H1 (cell line): ENCODE data around the gene BIN2. TPM values are rescaled to one million over a fixed set of nuclear protein-coding genes. Genes with fewer than 3 reads are reported as not detected.

ENCODE experiments used
- CTCF ChIA-PET: fragments of 300-600 bp; sonication (Branson Sonifier 250); formaldehyde crosslinking; loops from one replicate; lab custom pipeline; 2021; ENCODE audit not compliant: partially characterized antibody; lab: Charles Lee
- POLR2A ChIA-PET: fragments of 300-600 bp; sonication (Branson Sonifier 250); formaldehyde crosslinking; loops from one replicate; lab custom pipeline; 2021; ENCODE audit warnings: inconsistent platforms; ENCODE audit not compliant: partially characterized antibody; lab: Charles Lee
- DNase-seq, 2 experiments: peaks; one replicate each; pipeline versions ENCODE4 v3.0.0 to v3.0.0-alpha.2; 2010 to 2022; ENCODE audit warnings: low spot score in 2 of 2, low read depth in 1 of 2, mixed read lengths in 1 of 2
- FAIRE-seq: peaks from 2 replicates; lab custom pipeline; 2011; peaks lifted over from hg19 to GRCh38; lab: Jason Lieb, UNC
- H2AFZ ChIP-seq: 2 replicates; pipeline ENCODE4 v1.8.1; 2012; ENCODE audit warnings: low read length, inconsistent platforms
- H2AK5ac ChIP-seq: 2 replicates; pipeline ENCODE4 v1.6.1; 2013; ENCODE audit warnings: low read depth, low read length
- H2BK120ac ChIP-seq: replicated peaks from 2 replicates; pipeline ENCODE3; 2013; ENCODE audit warnings: low read depth, low read length, inconsistent platforms
- H2BK12ac ChIP-seq: 2 replicates; pipeline ENCODE4 v1.6.1; 2013; ENCODE audit warnings: low read depth, low read length
- H2BK15ac ChIP-seq: 2 replicates; pipeline ENCODE4 v1.6.1; 2013; ENCODE audit warnings: low read length
- H2BK20ac ChIP-seq: 2 replicates; pipeline ENCODE4 v1.6.1; 2013; ENCODE audit warnings: low read length
- H2BK5ac ChIP-seq: 2 replicates; pipeline ENCODE4 v1.6.1; 2013; ENCODE audit warnings: low read depth, low read length
- H3K14ac ChIP-seq: 2 replicates; pipeline ENCODE4 v1.6.1; 2013; ENCODE audit warnings: inconsistent platforms; ENCODE audit not compliant: insufficient read length
- H3K18ac ChIP-seq: 2 replicates; pipeline ENCODE4 v1.6.1; 2013; ENCODE audit warnings: low read length; ENCODE audit errors: extremely low read depth
- H3K23ac ChIP-seq: 2 replicates; pipeline ENCODE4 v1.6.1; 2013; ENCODE audit warnings: inconsistent platforms; ENCODE audit not compliant: insufficient read length
- H3K23me2 ChIP-seq: 2 replicates; pipeline ENCODE4 v1.6.1; 2013; ENCODE audit warnings: low read depth, low read length
- H3K27ac ChIP-seq: 2 replicates; pipeline ENCODE4 v1.6.1; 2011; ENCODE audit warnings: low read depth, low read length, inconsistent platforms
- H3K27me3 ChIP-seq, 4 experiments: replicated peaks in 1 of 4; 1 replicate in 1 of 4; 2 replicates in 3 of 4; pipeline versions ENCODE4 v1.6.1 to v1.8.1; 2011 to 2013; ENCODE audit warnings: low read length in 3 of 4, mild to moderate bottlenecking in 3 of 4, inconsistent platforms in 2 of 4, mixed read lengths in 2 of 4, moderate library complexity in 1 of 4; ENCODE audit not compliant: control insufficient read depth in 3 of 4, insufficient read depth in 3 of 4; ENCODE audit errors: extremely low read depth in 1 of 4
- H3K36me3 ChIP-seq, 4 experiments: 2 replicates each; pipeline versions ENCODE4 v1.6.1 to v1.8.1; 2011 to 2013; ENCODE audit warnings: mild to moderate bottlenecking in 4 of 4, low read length in 3 of 4, moderate library complexity in 2 of 4, control low read depth in 1 of 4, inconsistent platforms in 1 of 4; ENCODE audit not compliant: insufficient read depth in 4 of 4, control insufficient read depth in 2 of 4
- H3K4ac ChIP-seq: replicated peaks from 2 replicates; pipeline ENCODE3; 2013; ENCODE audit warnings: low read length, low read depth, mixed read lengths, inconsistent platforms; ENCODE audit not compliant: insufficient read length
- H3K4me1 ChIP-seq, 4 experiments: replicated peaks in 1 of 4; 1 replicate in 1 of 4; 2 replicates in 3 of 4; pipeline versions ENCODE4 v1.6.1 to v1.8.1; 2011 to 2013; ENCODE audit warnings: low read length in 3 of 4, inconsistent platforms in 2 of 4, mixed read lengths in 1 of 4; ENCODE audit not compliant: insufficient read depth in 4 of 4, control insufficient read depth in 3 of 4
- H3K4me2 ChIP-seq, 2 experiments: 2 replicates each; pipeline versions ENCODE4 v1.6.1 to v1.8.1; 2011 to 2013; ENCODE audit warnings: low read depth in 2 of 2, low read length in 2 of 2, control low read depth in 1 of 2, inconsistent platforms in 1 of 2, mild to moderate bottlenecking in 1 of 2; ENCODE audit not compliant: insufficient read depth in 1 of 2
- H3K4me3 ChIP-seq, 4 experiments: fragments of 200-600, 300-600 bp in 1 of 4; sonication (generic), shearing (Covaris generic), sonication (Bioruptor Twin) in 1 of 4; 2 replicates each; pipeline versions ENCODE4 v1.5.1 to v1.8.1; 2011 to 2016; ENCODE audit warnings: low read length in 4 of 4, low read depth in 3 of 4, control low read depth in 2 of 4, inconsistent platforms in 2 of 4, mild to moderate bottlenecking in 2 of 4, mixed read lengths in 1 of 4, moderate library complexity in 1 of 4; ENCODE audit not compliant: insufficient read depth in 2 of 4; ENCODE audit errors: extremely low read depth in 1 of 4
- H3K56ac ChIP-seq: replicated peaks from 2 replicates; pipeline ENCODE3; 2013; ENCODE audit warnings: low read depth, mild to moderate bottlenecking, mixed read lengths, low read length, inconsistent platforms; ENCODE audit not compliant: insufficient read length
- H3K79me1 ChIP-seq: 2 replicates; pipeline ENCODE4 v1.6.1; 2013; ENCODE audit warnings: low read depth, low read length, control low read depth
- H3K79me2 ChIP-seq, 2 experiments: 2 replicates each; pipeline versions ENCODE4 v1.6.1 to v1.8.1; 2012 to 2013; ENCODE audit warnings: low read length in 2 of 2, mild to moderate bottlenecking in 2 of 2, inconsistent platforms in 1 of 2; ENCODE audit not compliant: insufficient read depth in 2 of 2, control insufficient read depth in 1 of 2
- H3K9ac ChIP-seq, 4 experiments: replicated peaks in 1 of 4; 1 replicate in 1 of 4; 2 replicates in 3 of 4; pipeline versions ENCODE4 v1.6.1 to v1.8.1; 2011 to 2013; ENCODE audit warnings: low read depth in 3 of 4, low read length in 3 of 4, control low read depth in 2 of 4, mild to moderate bottlenecking in 2 of 4, moderate library complexity in 2 of 4, inconsistent platforms in 1 of 4; ENCODE audit errors: extremely low read depth in 1 of 4
- H3K9me3 ChIP-seq, 2 experiments: 2 replicates each; pipeline versions ENCODE4 v1.6.1 to v1.8.1; 2012 to 2013; ENCODE audit warnings: mild to moderate bottlenecking in 2 of 2, moderate library complexity in 2 of 2, control low read depth in 1 of 2, inconsistent platforms in 1 of 2, low read depth in 1 of 2, low read length in 1 of 2, mixed read lengths in 1 of 2; ENCODE audit not compliant: insufficient read depth in 2 of 2
- H4K20me1 ChIP-seq, 2 experiments: replicated peaks in 1 of 2; 2 replicates each; pipeline versions ENCODE3 to v1.8.1; 2011 to 2013; ENCODE audit warnings: inconsistent platforms in 2 of 2, low read length in 2 of 2, mild to moderate bottlenecking in 1 of 2; ENCODE audit not compliant: insufficient read depth in 2 of 2, control insufficient read depth in 1 of 2
- H4K5ac ChIP-seq: 2 replicates; pipeline ENCODE4 v1.6.1; 2013; ENCODE audit warnings: low read length, low read depth, mixed read lengths, inconsistent platforms; ENCODE audit not compliant: insufficient read length
- H4K8ac ChIP-seq: 2 replicates; pipeline ENCODE4 v1.8.0; 2013; ENCODE audit warnings: mild to moderate bottlenecking, moderate library complexity, low read length, inconsistent platforms; ENCODE audit not compliant: insufficient read depth; ENCODE audit errors: extremely low read depth
- H4K91ac ChIP-seq: replicated peaks from 2 replicates; pipeline ENCODE3; 2013; ENCODE audit warnings: low read length, mixed read lengths, inconsistent platforms; ENCODE audit not compliant: insufficient read length
- ASH2L ChIP-seq: fragments of 200-600, 300-600 bp; sonication (generic); IDR thresholded peaks from one replicate; pipeline ENCODE4 v1.7.1; 2017; ENCODE audit warnings: low read length
- BCL11A ChIP-seq, 2 experiments: IDR thresholded peaks; one replicate each; pipeline ENCODE4 v1.6.1; 2011; ENCODE audit warnings: low read depth in 2 of 2, low read length in 2 of 2, mild to moderate bottlenecking in 2 of 2
- CBX8 ChIP-seq: fragments of 300-800, 300-1000 bp; sonication (generic); IDR thresholded peaks from 2 replicates; pipeline ENCODE4 v1.7.1; 2016; ENCODE audit warnings: low read depth, low read length, borderline replicate concordance
- CTCF ChIP-seq, 3 experiments: IDR thresholded peaks; 1 replicate in 2 of 3; 2 replicates in 1 of 3; pipeline versions ENCODE4 v1.5.1 to v1.6.1; 2011; ENCODE audit warnings: low read length in 3 of 3, mild to moderate bottlenecking in 3 of 3, inconsistent platforms in 2 of 3, low read depth in 1 of 3, moderate library complexity in 1 of 3; ENCODE audit not compliant: insufficient read depth in 1 of 3; ENCODE audit errors: control extremely low read depth in 1 of 3
- USF2 ChIP-seq: IDR thresholded peaks from 2 replicates; pipeline ENCODE4 v1.6.1; 2011; ENCODE audit warnings: low read length, improper control_type of control experiment
- WGBS, 2 experiments: shearing (Covaris generic) in 1 of 2; methylation state at CpG; one replicate each; pipeline versions ENCODE4 v1.1.6 to v1.1.7; 2013 to 2015; ENCODE audit warnings: low lambda C conversion rate in 2 of 2, mixed read lengths in 2 of 2, inconsistent platforms in 1 of 2, low coverage in 1 of 2, missing lambda C conversion rate in 1 of 2; ENCODE audit not compliant: insufficient replicate concordance in 2 of 2, insufficient coverage in 1 of 2, insufficient read length in 1 of 2; ENCODE audit errors: extremely low coverage in 1 of 2, missing lambda C conversion rate in 1 of 2; 5-methylcytosine and 5-hydroxymethylcytosine counted together
- polyA plus RNA-seq, 7 experiments: library from polyadenylated mRNA; depleted of rRNA in 3 of 7; stranded (reverse) in 5 of 7; unstranded in 2 of 7; fragments of >200 nt in 5 of 7; fragments of 200-250 nt in 2 of 7; gene quantifications; 1 replicate in 5 of 7; 2 replicates in 1 of 7; 4 replicates in 1 of 7; pipeline versions ENCODE4 v1.2.1 to v1.2.3, GENCODE V29; 2011 to 2013; ENCODE audit warnings: missing spikeins in 2 of 7, mixed read lengths in 2 of 7
- total RNA-seq: library from RNA; stranded (reverse); fragmentation: NEBNext Ultra II Directional; extraction: Animal tissue kit (Norgen Biotek cat#: 25700); gene quantifications from 2 replicates; pipeline ENCODE4 v1.2.1, GENCODE V29; 2021

BIN2 gene
- total and polyA plus RNA-seq, 2 of the 8 experiments (the other 6 are each of a cell fraction or from before 2014, with no cell fraction given): not detected

- Histone ChIP-seq H3K4me2 (peak overlapping the region; percentile 76 to 88), H4K20me1 (no peaks in the 10 kb centered on the region), H2BK120ac (no peak overlapping the region), H3K4ac (no peak overlapping the region), H3K9me3 (no peaks in the 10 kb centered on the region), H3K36me3 (no peaks in the 10 kb centered on the region), H3K27me3 (peaks cover 0 to 11% (median 8%) of the 10 kb centered on the region in 4 experiments; a peak in 6 of 7 replicates), H3K23ac (no peak overlapping the region), H2AFZ (peak overlapping the region; percentile 72; the same call in 1 of the 2 replicates), H2BK5ac (no peak overlapping the region), H2AK5ac (no peak overlapping the region; the same call in 1 of the 2 replicates), H4K8ac (no peak overlapping the region), H3K18ac (no peak overlapping the region), H3K4me3 (peak overlapping the region; percentile 42 to 84 (median 62)), H3K14ac (no peak overlapping the region), H3K4me1 (peaks cover 0 to 5% (median 2%) of the 10 kb centered on the region in 4 experiments; a peak in 5 of 7 replicates), H2BK20ac (peak overlapping the region; percentile 27; the same call in 1 of the 2 replicates), H3K27ac (no peak overlapping the region), H3K23me2 (peaks cover 5% of the 10 kb centered on the region; the same call in 1 of the 2 replicates), H3K79me2 (no peaks in the 10 kb centered on the region), H3K79me1 (no peaks in the 10 kb centered on the region), H2BK12ac (0 out of 2 replicates have a peak overlapping the region, but pooled peaks have one; percentile 11), H3K56ac (no peak overlapping the region), H3K9ac (peak overlapping the region in 1 of 4 experiments; percentile 26; a peak in 3 of 7 replicates), H2BK15ac (peak overlapping the region; percentile 3; the same call in 1 of the 2 replicates), H4K91ac (no peak overlapping the region), H4K5ac (no peak overlapping the region)
- FAIRE-seq (no peak), DNase-seq (no peak)
- TF ChIP-seq CBX8 (no peak), USF2 (no peak), CTCF (IDR thresholded peaks at IDR 0.05; ENCODE audit: control extremely low read depth in 1 of 3, insufficient read depth in 1 of 3, low read depth in 1 of 3, low read length in 3 of 3) (no peak), BCL11A (IDR thresholded peaks at IDR 0.05; ENCODE audit: low read depth in 2 of 2, low read length in 2 of 2) (no peak), ASH2L (no peak)
- ChIA-PET CTCF (interaction anchor here (0.5 to 7.7 kb wide), 11 partner anchors 9 to 231 kb away, joined by 3 to 111 read pairs (median 3); no protein-coding TSS in a partner anchor), POLR2A (interaction anchor here (0.6 to 2.5 kb wide), 11 partner anchors 10 to 246 kb away, joined by 3 to 10 read pairs (median 5); partner anchors contain the start of genes CELA1, CSRNP2, DAZAP2 and GALNT6)
- WGBS, 2 experiments: 71% methylated on average over 9 of the region's 9 CpGs; no CpG with 5 or more reads in 1 of the 2 experiments
Observed at GRCh38 chr12:51270951-51271518, 52.9 kb downstream of the BIN2 start.
